MM.1S (cell line): ENCODE data around the gene SBDS.
"Not testable (repeated sequence)": the region's sequence is repeated elsewhere in the genome, so short reads cannot be mapped to it uniquely, and the experiment has no call there.

Experiments used
- DNase-seq: peaks from one replicate; pipeline ENCODE4 v3.0.0-alpha.2; 2015
- H2AFZ ChIP-seq: fragments of 300-600 bp; sonication (generic); 2 replicates; pipeline ENCODE4 v1.6.0; 2016; ENCODE audit warnings: antibody characterized with exemption, low read length
- H3F3A ChIP-seq: fragments of 300-600 bp; sonication (generic); 2 replicates; pipeline ENCODE4 v1.6.1; 2016; ENCODE audit warnings: mild to moderate bottlenecking, antibody characterized with exemption, low read length, moderate library complexity, mixed read lengths; ENCODE audit not compliant: insufficient read depth
- H3K27ac ChIP-seq: fragments of 300-600 bp; sonication (generic); 2 replicates; pipeline ENCODE4 v1.5.1; 2016; ENCODE audit warnings: mild to moderate bottlenecking, low read length
- H3K27me3 ChIP-seq: fragments of 300-600 bp; sonication (generic); replicated peaks from 2 replicates; pipeline ENCODE4 v1.6.0; 2016; ENCODE audit warnings: low read length; ENCODE audit not compliant: insufficient read depth
- H3K36me3 ChIP-seq: fragments of 300-600 bp; sonication (generic); replicated peaks from 2 replicates; pipeline ENCODE4 v1.6.1; 2016; ENCODE audit warnings: mild to moderate bottlenecking, low read length, mixed read lengths; ENCODE audit not compliant: insufficient read depth
- H3K4me1 ChIP-seq: fragments of 300-600 bp; sonication (generic); 2 replicates; pipeline ENCODE4 v1.6.1; 2016; ENCODE audit warnings: low read length, mixed read lengths
- H3K4me2 ChIP-seq: fragments of 300-600 bp; sonication (generic); 2 replicates; pipeline ENCODE4 v1.6.0; 2016; ENCODE audit warnings: low read depth, low read length
- H3K4me3 ChIP-seq: fragments of 300-600 bp; sonication (generic); 2 replicates; pipeline ENCODE4 v1.5.1; 2016; ENCODE audit warnings: low read length, mixed read lengths
- H3K79me2 ChIP-seq: fragments of 300-600 bp; sonication (generic); 2 replicates; pipeline ENCODE4 v1.6.1; 2016; ENCODE audit warnings: mixed run types, low read length, mixed read lengths
- H3K9ac ChIP-seq: fragments of 300-600 bp; sonication (generic); 2 replicates; pipeline ENCODE4 v1.6.1; 2016; ENCODE audit warnings: low read length, mixed read lengths
- H3K9me2 ChIP-seq: fragments of 300-600 bp; sonication (generic); replicated peaks from 2 replicates; pipeline ENCODE4 v1.6.1; 2016; ENCODE audit warnings: mild to moderate bottlenecking, low read length, mixed read lengths; ENCODE audit not compliant: insufficient read depth
- H3K9me3 ChIP-seq: fragments of 300-600 bp; sonication (generic); replicated peaks from 2 replicates; pipeline ENCODE4 v1.6.1; 2016; ENCODE audit warnings: mild to moderate bottlenecking, low read length, mixed read lengths; ENCODE audit not compliant: insufficient read depth
- H4K20me1 ChIP-seq: fragments of 300-600 bp; sonication (generic); 2 replicates; pipeline ENCODE4 v1.6.1; 2016; ENCODE audit warnings: mild to moderate bottlenecking, low read length, moderate library complexity, mixed read lengths; ENCODE audit not compliant: insufficient read depth
- EZH2 ChIP-seq: fragments of 300-600 bp; sonication (generic); optimal IDR thresholded peaks from 2 replicates; pipeline ENCODE3; 2017; ENCODE audit warnings: low read depth, mild to moderate bottlenecking, antibody characterized with exemption, low read length, mixed read lengths
- EZH2phosphoT487 ChIP-seq: fragments of 300-600 bp; sonication (generic); IDR thresholded peaks from 2 replicates; pipeline ENCODE4 v1.6.1; 2018; ENCODE audit warnings: antibody characterized with exemption, low read length
- TF ChIP-seq, protein P1 (sequence below): fragments of 300-600 bp; sonication (generic); IDR thresholded peaks from 2 replicates; pipeline ENCODE4 v1.5.1; 2016; ENCODE audit warnings: antibody characterized with exemption, low read length, mixed read lengths

The SBDS gene

DNA sequence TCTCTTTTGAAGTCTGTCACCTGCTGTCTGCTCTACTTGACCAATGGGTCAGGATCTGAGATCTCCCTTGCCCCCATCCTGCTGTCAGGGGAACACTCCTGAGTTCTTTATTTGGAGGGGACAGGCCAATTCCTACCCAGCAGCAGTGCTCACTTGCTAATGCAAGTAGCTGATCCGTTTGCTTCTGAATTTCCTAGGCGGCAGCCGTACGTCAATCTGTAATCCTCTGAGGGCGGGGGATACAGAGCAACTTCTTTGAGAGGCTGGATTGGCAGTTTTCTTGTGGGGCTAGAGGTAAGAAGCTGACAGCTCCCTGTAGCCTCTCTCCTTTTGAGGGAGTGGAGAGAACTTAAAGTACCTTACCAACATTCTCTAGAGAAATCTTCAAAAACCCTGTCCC, 37.9 kb upstream of the SBDS start:
- TF ChIP-seq, protein P1, sequence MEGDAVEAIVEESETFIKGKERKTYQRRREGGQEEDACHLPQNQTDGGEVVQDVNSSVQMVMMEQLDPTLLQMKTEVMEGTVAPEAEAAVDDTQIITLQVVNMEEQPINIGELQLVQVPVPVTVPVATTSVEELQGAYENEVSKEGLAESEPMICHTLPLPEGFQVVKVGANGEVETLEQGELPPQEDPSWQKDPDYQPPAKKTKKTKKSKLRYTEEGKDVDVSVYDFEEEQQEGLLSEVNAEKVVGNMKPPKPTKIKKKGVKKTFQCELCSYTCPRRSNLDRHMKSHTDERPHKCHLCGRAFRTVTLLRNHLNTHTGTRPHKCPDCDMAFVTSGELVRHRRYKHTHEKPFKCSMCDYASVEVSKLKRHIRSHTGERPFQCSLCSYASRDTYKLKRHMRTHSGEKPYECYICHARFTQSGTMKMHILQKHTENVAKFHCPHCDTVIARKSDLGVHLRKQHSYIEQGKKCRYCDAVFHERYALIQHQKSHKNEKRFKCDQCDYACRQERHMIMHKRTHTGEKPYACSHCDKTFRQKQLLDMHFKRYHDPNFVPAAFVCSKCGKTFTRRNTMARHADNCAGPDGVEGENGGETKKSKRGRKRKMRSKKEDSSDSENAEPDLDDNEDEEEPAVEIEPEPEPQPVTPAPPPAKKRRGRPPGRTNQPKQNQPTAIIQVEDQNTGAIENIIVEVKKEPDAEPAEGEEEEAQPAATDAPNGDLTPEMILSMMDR: no peak
- no peak for TF ChIP-seq EZH2
- no peak for TF ChIP-seq EZH2phosphoT487
- no peaks in the 10 kb centered on the region for H3K36me3 ChIP-seq
- H3K4me3 ChIP-seq: no peak overlapping the region
- H3K27ac ChIP-seq: no peak overlapping the region
- H3K9me2 ChIP-seq: no peaks in the 10 kb centered on the region
- no peaks in the 10 kb centered on the region for H3F3A ChIP-seq
- H3K27me3 ChIP-seq: no peaks in the 10 kb centered on the region
- H3K9me3 ChIP-seq: no peaks in the 10 kb centered on the region
- no peak overlapping the region for H3K4me2 ChIP-seq
- no peaks in the 10 kb centered on the region for H3K79me2 ChIP-seq
- H3K9ac ChIP-seq: no peak overlapping the region
- H3K4me1 ChIP-seq: no peaks in the 10 kb centered on the region
- no peak for DNase-seq
- no peaks in the 10 kb centered on the region for H4K20me1 ChIP-seq
- no peak overlapping the region for H2AFZ ChIP-seq

DNA sequence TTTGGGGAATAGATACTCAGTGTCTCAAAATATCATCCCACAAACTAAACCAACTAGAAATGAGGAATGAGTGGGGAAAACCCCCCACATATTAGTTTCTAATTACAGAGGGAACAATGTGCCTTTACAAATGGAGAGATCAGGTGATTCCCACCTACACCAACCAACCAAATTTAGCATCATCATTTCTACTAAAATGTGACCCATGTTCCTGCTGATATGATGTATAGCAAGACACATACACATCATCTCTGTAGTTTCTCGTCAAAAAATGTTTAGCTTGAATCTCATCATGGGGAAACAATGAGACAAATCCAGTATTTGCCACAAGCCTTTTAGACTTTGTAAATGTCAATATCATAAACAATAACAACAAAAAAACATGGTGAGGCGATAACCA, 36.3 kb upstream of the SBDS start:
- not testable (repeated sequence) for H3K4me1 ChIP-seq, H3F3A ChIP-seq, H3K9me3 ChIP-seq, H2AFZ ChIP-seq, H3K79me2 ChIP-seq, H3K27me3 ChIP-seq, H3K9me2 ChIP-seq, H3K4me2 ChIP-seq, H4K20me1 ChIP-seq, H3K27ac ChIP-seq, H3K4me3 ChIP-seq, H3K36me3 ChIP-seq, H3K9ac ChIP-seq, DNase-seq

DNA sequence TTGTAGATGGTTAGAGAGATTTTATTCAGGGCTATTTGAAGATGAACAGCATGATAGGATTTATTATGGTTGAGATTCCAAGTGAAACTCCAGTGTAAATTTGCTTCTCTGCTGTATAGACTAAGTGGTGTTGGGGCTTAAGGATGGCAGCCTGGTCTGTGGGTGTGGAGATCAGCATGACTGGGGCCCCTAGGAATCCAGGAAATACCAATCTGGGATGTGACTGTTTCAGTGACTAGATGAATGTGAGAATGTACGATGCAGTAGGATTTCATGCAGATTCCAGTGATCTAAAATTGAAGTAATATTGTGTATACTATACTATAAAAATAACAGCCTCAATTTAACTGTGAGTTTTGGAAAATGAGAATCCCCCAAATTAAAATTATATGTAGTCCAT, 30.1 kb upstream of the SBDS start:
- not testable (repeated sequence) for H3K9me2 ChIP-seq, H3K27me3 ChIP-seq, H4K20me1 ChIP-seq, H2AFZ ChIP-seq, H3K36me3 ChIP-seq, H3K9ac ChIP-seq, H3F3A ChIP-seq, H3K4me1 ChIP-seq, DNase-seq, H3K79me2 ChIP-seq, H3K9me3 ChIP-seq, H3K27ac ChIP-seq, H3K4me3 ChIP-seq, H3K4me2 ChIP-seq

DNA sequence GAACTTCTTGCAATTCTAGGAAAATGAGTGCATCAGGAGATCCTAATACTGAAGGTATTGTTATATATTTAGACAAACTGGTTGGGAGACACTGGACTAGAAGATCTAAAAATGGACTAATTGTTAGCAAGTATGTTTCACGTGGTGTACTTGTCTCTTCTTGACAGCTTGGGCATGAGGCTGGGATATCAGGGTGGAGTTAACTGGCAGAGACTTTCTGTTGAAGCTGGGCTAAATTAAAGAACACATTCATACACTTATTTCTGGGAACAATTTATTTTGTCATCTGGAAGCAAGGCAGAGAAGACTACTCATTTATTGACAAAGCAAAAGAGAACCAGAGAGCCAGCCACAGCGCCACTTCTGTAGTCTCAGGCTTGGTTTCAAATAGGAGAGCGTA, 27.1 kb upstream of the SBDS start:
- Histone ChIP-seq H3K9me2 (no peaks in the 10 kb centered on the region), H3K27ac (no peak overlapping the region), H3K4me3 (no peak overlapping the region), H4K20me1 (no peaks in the 10 kb centered on the region), H3K36me3 (no peaks in the 10 kb centered on the region; the same call in 1 of the 2 replicates), H3K27me3 (no peaks in the 10 kb centered on the region), H3K9me3 (no peaks in the 10 kb centered on the region), H3F3A (no peaks in the 10 kb centered on the region), H3K9ac (no peak overlapping the region), H3K4me1 (no peaks in the 10 kb centered on the region), H3K4me2 (no peak overlapping the region), H2AFZ (no peak overlapping the region), H3K79me2 (no peaks in the 10 kb centered on the region)
- no peak for DNase-seq
- TF ChIP-seq, protein P1: no peak
